ENCODE measurements around the gene MYO10.

MYO10 gene

DNA sequence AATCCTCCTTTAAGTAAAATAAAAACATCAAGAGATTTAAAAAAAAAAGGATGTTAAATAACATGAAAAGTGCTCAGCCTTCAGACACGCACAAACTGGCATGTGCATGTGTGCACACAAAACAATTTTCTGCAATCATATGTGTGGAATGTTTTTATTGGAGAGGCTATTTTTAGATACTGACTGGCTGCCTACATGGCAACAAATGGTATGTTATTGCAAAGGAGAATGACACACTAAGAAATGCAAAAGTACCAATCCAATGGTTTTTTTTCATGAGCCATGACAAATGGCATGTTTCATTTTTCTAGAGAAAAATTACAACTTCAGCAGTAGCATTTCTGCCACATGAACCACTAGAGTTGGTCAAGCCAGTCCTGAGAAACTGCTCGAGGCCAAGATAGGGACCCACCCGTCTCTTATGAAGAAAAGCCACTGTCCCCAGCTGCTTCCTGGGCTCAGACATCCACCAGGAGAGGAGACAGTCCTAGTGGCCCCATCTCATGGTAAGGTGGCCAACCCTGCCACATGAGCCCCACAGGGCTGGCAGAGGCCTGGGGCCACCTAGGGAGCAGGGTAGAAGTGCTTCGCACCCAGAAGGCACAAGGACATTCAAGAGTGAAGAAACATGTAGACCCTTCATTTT lies 116.4 kb downstream of the MYO10 start:
- DNase-seq (ENCODE audit: low read depth in 2 of 2, low spot score in 1 of 2) = no peak

DNA sequence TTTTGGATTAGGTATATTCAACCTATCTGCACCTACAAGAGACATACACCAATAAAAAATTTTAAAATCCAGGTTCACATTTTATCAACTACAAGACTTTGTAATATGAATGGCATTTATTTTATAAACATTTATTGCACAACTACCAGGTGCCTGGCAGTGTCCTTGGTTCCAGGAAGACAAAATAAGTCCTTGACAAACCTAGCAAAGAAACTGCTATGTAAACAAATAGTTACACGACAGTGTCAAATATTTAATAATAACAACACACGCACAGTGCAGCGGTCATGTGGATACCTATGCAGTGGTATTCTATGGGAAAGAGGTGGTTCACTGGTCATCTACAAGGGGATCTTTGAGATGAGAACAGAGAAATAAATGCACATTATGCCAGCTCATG lies 120.7 kb downstream of the MYO10 start:
- no peak for DNase-seq (ENCODE audit: low read depth in 2 of 2, low spot score in 1 of 2)

DNA sequence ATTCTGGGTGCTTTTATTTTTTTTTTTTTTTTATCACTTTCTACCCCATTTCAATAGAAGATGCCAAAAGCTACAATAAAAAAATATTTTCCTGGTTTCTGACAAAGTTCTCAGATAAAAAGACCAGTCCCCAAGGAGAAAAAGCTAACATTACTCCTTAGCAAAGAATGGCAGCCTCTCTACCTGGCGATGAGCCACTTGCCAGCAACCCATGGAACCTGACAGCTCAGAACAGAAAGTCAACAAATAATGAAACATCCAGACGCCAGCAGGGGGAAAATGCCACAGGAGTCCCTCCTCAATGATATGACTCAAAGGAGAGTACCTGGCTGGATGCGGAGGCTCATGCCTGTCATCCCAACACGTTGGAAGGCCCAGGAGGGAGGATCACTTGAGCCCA lies 123.2 kb downstream of the MYO10 start:
- no peak for DNase-seq (ENCODE audit: low read depth in 2 of 2, low spot score in 1 of 2)

DNA sequence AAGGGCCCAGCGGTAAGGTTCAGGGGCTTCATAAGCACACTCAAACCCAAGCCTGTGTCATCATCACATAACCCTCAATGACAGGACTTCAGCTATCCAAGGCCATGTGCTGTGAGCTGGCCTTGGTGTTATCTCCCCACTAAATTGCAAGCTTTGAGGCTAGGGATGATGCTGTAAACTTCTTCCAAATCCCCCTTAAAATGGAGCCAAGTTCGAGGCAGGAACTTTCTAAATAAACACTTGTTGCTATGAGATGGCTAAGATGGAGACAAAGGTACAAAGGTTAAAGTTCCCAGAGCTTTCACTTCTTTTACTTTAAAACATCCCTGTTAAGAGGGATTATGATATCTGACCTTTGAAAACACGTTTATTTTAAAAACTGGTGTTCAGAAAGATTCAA lies 123.6 kb downstream of the MYO10 start:
- no peak for DNase-seq (ENCODE audit: low read depth in 2 of 2, low spot score in 1 of 2)

DNA sequence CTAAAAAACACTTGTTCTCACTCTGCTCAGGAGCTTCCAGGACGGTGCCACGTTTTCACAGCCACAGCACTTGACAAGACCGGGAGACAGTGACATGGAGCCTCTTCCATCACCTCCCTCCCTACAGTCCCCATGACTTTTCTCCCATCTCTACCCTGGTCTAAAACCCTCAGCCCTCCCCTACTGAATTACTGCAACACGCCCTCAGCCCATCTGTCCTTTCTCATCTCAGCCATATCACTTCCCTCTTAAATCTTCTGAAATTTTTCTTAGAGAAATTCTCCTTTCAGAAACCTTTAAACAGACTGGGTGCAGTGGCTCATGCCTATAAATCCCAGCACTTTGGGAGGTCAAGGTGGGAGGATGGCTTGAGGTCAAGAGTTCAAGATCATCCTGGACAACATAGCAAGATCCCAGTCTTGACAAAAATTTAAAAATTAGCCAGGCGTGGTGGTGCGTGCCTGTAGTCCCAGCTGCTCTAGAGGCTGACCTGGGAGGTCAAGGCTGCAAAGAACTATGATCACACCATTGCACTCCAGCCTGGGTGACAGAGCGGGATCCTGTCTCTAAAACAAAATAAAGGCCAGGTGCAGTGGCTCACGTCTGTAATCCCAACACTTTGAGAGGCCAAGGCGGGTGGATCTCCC lies 125.8 kb downstream of the MYO10 start:
- DNase-seq (ENCODE audit: low read depth in 2 of 2, low spot score in 1 of 2) = no peak

DNA sequence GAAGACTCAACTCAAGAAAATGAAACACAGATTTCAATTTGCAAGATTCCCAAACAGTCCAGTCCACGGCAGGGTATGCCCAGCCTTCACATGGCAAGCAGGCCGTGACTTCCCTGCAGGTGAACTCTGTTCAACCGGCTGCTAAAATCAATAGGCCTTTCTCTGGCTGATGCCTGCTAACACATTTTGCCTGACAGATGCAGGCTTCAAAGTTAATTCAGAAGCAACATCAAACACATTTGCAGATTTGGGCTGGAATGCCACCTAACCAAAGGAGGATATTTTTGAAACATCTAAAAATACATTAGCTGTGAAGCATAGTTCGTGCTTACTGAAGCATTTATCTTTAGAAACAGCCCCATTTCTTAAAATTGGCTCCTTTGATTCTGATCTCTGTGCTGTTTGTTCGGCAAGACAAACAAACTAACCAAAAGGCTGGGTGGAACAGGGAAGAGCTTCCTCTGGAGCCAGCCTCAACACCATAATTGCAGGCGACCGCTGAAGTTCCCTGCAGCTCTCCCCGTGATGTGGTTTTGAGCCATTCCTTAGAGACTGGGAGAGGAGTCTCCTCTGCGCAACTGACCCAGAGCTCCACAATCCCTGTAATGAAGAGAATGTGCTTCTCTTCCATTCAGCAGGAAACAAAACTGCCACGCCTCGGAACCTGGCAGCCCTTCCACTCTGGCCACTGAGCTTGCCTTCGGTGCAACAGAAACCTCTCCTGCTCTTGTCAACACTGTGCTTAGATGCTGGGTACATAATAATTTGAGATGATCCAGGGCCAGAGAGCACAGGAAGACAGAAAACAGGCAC lies 126.5 kb downstream of the MYO10 start:
- no peak for DNase-seq (ENCODE audit: low read depth in 2 of 2, low spot score in 1 of 2)

DNA sequence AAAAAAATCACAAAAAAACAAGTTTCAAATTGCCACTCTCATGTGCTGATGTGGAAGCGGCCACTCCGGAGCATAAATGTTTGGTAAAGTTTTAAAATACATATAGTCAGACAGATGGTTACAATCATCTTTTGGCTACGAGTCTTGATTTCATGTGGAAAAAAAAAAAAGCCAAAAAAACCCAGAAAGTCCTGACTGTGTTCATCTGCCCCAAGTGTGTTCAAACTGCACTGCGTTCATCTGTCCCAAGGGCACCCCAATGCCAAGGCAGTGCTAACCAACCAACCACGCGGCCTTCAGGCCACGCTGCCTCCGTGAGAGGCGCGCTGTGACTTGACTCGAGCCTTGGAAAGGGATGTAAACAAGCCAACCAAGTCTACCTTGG lies 127.1 kb downstream of the MYO10 start:
- DNase-seq (ENCODE audit: low read depth in 2 of 2, low spot score in 1 of 2) = no peak

DNA sequence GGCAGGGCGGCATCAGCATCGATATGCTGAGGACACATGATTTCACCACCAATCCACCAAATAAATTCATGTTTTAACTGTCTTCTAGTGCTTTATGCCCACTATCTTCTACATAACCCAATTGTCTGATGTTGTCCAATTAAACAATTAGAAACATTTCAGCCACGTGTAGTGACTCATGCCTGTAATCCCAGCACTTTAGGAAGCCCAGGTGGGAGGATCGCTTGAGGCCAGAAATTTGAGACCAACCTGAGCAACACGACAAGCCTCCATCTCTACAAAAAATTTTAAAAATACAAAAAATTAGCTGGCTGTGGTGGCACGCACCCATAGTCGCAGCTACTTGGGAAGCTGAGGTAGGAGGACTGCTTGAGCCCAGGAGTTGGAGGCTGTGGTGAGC lies 128.1 kb downstream of the MYO10 start:
- DNase-seq (ENCODE audit: low read depth in 2 of 2, low spot score in 1 of 2) = no peak

DNA sequence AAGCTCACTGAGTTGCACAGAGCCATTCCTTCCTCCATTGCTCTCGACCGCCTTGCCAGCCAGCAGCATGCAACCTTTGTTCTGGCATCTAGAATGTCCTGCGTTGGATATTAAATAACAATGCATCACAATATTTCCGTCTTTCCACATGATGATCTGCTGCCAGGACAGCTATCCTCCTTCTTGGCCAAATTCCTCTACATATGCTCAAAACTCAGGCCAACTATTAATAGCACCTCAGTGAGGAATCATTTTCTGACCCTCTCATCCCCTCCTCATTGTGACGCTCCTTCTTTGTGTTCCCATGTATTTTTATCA lies 128.6 kb downstream of the MYO10 start:
- DNase-seq (ENCODE audit: low read depth in 2 of 2, low spot score in 1 of 2) = no peak

DNA sequence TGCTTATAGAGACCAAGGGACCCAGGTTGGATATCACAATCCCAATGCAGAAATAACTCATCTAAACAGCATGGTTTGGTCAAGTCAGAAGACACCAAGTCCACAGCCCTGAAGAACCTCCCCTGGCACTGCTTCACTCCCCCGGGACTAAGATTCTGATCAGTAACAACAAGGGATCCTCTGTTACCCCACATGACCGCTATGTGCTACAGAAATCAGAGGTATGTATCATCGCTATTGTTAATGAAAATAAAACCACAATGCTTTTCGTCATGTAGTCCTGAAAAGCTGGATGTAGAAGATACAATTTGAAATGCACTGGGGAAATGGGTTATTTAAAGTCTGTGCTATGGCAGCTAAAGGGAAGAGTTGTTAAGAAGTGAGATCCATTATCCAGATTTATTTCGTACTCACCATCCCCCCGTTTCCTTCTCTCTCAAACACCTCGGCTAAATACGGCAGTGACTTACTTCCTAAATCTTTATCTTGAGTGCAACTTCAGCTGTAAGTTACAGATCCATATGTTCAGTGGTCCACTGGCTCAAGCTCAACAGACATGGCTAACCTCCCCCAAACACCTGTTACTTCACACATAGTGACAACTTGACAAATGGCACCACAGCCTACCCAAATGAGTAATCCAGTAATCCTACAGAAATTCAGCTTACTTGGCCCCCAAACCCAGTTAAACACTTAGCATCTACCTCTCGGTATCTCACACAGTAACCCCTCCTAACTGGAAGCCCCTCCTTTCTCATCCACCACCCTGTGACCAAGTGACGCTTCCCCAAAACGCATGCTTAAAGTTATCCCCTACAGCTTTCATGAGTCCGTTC lies 129.2 kb downstream of the MYO10 start:
- no peak for DNase-seq (ENCODE audit: low read depth in 2 of 2, low spot score in 1 of 2)

DNA sequence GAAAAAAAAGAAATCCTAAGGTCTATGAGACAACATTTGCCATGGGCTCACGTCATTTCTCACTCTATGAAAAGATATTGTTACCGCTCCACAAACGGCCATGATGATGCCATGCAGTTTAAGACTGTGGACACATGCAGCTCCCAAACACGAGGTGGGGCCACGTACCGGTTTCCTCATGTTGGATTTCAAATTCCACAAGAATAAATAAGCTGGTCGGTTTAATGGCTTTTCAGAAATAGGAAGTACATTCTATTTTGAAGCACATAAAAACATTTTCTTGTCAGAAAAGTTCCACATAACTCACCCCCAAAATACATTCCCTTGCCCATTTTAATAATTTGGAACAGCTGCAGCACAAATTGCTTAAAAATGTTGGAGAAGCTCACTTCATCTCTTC lies 130.6 kb downstream of the MYO10 start:
- no peak for DNase-seq (ENCODE audit: low read depth in 2 of 2, low spot score in 1 of 2)

DNA sequence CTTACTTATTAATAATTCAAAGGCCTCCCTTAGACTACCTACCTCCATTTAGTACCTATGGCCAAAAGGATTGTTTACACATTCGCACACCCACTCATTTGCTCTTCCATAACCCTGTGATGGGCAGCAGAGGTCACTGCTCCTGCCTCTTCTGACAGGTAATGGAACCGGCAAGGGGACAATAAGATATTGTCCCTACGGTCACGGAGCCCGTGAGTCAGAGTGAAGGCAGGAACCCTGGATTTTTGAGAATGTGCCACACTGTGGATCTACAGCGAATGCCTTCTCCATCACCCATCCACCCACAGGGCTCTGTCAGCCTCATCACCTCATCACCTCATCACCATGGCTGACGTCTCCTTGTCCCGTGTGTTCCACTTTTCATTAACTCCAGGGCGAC lies 132.3 kb downstream of the MYO10 start:
- no peak for DNase-seq (ENCODE audit: low read depth in 2 of 2, low spot score in 1 of 2)

DNA sequence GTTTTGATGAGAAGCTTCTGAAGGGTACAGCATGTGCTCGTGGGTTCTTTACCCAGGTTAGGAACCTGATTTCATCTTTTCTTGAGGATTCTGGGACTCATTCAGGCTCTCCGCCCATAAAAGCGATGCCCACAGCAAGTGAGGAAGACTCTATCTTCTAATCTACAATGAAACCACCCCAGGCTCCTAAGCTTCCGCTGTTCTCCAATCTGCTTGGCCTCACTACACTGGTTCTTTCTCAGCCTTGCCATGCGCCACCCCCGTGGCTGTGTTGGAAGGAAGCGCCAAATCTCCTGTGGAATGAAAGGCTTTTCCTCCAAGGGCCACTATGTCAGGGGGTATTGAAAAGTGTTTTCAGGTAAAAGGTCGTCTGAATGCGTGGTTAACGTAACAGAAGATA lies 135.6 kb downstream of the MYO10 start:
- no peak for DNase-seq (ENCODE audit: low read depth in 2 of 2, low spot score in 1 of 2)

DNA sequence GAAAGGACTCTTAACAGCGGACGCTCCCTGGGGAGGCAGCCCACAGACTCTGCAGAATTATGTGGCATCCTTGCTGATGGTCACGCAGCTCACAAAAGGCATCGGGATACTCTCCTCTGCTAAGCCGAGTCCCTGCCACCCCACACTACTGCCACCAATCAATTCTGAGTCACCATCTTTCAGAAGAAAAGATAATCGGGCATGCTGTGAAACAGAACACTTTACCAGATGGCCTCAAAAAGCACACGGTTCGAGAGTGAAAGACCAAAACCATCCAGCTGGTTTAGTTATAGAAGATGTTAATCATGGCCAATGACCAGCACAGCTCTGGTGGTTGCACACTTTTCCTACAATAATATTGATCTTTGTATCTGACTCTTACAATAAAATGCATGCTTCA lies 136.3 kb downstream of the MYO10 start:
- DNase-seq (ENCODE audit: low read depth in 2 of 2, low spot score in 1 of 2) = no peak

DNA sequence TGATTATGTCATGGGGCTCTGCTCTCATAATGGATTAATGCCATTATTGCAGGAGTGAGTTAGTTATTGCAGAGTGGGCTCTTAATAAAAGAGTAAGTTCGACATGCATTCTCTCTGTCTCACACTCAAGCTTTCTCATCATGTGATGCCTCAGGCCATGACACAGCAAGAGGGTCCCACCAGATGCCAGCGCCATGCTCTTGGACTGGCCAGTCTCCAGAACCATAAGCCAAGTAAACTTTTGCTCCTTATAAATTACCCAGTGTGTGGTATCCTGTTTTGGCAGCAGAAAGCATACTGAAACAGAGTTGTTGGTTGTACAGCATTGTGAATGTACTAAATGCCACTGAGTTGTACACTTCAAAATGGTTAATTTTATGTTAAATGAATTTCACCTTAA lies 138.1 kb downstream of the MYO10 start:
- no peak for DNase-seq (ENCODE audit: low read depth in 2 of 2, low spot score in 1 of 2)

DNA sequence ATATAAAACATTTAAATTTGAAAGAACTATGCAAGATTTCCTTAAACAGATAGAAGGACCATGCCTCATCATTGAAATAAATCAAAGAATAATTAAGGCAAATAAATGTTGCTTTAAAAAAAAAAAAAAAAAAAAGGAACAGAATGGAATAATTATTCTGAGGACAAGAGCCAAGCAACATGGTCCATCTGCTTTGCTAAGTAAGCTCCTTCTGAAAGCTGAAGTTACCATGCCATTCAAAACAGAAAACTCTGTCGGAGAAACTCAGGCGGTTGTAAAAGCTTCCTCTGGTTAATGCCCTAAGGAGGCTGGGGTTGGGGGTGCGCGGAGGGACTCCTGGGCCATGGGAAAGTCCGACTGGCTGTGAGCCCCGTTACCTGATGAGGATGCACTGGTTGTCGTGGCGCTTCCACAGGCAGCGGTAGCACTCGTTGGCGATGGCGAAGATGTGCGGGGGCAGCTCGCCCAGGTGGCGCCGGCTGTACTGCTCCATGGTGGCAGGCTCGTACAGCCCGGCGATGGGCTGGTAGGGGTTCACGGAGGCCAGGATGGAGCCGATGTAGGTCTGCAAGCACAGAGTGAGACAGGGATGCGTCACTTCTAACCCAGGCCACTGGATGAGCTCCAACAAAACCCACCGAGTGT lies 141.7 kb downstream of the MYO10 start:
- DNase-seq (ENCODE audit: low read depth in 2 of 2, low spot score in 1 of 2) = no peak

DNA sequence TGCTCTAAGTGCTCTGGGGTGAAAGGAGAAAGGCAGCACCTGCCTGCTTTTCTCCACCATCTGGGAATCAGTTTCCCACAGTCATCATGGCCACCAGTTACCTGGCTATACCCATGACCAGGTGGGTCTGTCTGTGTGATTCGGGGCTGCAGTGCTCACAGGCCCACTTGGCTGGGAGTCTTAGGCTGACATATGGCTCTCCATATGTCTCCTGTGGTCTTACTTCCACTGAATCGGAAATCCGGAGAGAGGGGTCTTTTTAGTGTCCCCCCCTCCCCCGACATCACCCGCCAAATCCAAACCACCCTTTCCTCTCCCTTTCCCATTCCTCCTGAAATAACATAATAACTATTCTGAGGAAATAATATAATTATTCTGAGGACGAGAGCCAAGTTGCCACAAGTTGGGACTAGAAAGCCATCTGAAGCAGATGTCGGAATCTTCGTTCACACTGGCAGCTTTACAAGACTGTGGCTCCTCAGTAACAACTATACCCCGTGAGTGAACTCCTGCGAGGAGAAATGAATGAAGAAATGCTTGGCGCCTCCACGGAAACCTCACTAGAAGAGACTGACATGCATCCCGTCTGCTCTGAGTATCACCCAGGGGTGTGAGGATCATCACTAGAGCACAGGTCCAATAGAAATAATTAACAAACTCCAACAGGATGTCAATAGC lies 143.4 kb downstream of the MYO10 start:
- no peak for DNase-seq (ENCODE audit: low read depth in 2 of 2, low spot score in 1 of 2)

DNA sequence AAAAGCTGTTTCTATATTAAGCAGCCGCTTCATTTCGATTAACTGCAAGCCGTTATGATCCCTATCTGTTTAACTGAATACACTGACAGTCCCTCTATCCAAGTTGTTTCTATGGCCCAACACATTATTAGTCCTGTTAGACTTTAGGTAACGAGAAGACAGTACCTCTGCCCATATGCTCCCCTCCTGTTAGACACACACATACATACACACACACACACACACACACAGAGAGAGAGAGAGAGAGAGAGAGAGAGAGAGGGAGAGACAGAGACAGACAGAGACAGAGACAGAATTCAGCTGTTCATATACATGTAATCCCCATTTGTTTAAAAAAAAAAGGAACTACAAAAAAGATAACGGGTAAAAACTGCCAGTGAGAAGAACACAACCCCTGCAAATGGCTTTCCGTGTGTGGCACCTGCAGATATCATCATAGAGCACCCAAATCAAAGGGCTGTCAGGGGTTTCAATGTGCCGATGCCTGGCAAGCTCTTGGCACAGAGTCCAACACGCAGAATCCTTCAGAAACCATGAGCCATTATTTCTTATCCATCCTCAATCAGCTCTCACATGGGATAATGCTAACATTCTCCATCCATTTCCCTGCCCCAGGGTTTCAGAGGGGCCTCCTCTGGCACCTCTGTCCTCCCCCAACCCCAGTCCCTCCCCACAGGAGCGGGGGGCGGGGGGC lies 144.0 kb downstream of the MYO10 start:
- DNase-seq (ENCODE audit: low read depth in 2 of 2, low spot score in 1 of 2) = no peak

DNA sequence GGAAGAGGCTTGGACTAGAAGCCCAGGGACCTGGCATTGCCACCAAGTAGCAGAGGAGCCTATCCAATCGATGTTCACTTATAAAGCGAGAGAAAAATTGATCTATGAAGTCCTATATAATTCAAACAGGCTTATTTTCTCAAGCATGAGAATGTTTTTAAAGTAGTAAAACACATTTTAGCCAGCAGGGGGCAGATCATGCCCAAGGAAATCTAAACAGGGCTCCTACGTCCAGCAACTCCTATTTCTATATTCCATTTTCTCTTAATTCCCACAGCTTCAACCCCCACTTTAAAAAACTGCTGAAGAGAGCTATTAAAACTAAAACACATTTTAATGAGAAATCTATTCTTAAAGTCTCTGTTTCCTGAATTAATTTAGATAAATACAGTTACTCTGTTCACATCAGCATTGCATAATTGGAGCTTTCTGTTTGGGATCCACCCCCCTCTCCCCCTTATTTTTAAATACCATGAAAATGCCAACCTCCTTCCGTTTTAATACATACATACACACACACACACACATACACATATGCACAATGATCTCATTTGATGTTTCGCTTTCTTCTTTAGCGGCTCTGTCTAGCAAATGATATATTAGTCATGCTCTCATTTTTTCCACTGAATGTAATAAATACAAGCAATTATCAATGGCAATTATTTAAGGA lies 144.9 kb downstream of the MYO10 start:
- no peak for DNase-seq (ENCODE audit: low read depth in 2 of 2, low spot score in 1 of 2)

DNA sequence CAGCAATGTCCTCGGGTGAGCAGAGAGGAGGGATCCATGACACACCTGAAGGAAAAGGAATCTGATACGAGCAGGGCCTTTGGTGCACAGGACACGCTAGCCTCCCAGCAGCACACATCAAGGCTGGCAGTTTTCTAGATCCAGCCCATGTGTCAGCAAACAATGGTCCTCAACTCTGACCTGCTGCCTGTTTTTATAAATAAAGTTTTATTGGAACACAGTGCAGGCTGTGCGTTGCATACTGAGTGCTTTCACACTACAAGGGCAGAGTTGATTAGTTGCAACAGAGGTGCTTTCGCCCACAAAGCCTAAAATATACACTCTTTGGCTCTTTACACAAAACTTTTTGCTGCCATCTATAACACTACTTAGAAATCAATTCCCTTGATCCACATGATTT lies 147.1 kb downstream of the MYO10 start:
- no peak for DNase-seq (ENCODE audit: low read depth in 2 of 2, low spot score in 1 of 2)

Data from stimulated activated CD8-positive, alpha-beta memory T cell treated with anti-CD3 and anti-CD28 coated beads, Interleukin-4, amount 100 ng/mL, for 4 hours (primary cell).